Fibroblast of peridontal ligament (primary cell): ENCODE results near the gene MAPK12.
A peak's percentile ranks its signal among the peaks of the same experiment; 100 is the strongest.

Experiments used
- DNase-seq: peaks from one replicate; pipeline ENCODE4 v3.0.0-alpha.2; 2010; ENCODE audit errors: extremely low read depth

MAPK12 gene

GRCh38 chr22:50232481-50233151 is 28.9 kb downstream of the MAPK12 start:
- no peak for DNase-seq

- no peak for DNase-seq
Observed at GRCh38 chr22:50229370-50229769, 32.1 kb downstream of the MAPK12 start.

GRCh38 chr22:50228366-50228765 is 33.1 kb downstream of the MAPK12 start:
- DNase-seq: no peak

- DNase-seq: no peak
Observed at GRCh38 chr22:50227579-50228215, 33.8 kb downstream of the MAPK12 start.

GRCh38 chr22:50226875-50227165 is 34.7 kb downstream of the MAPK12 start:
- no peak for DNase-seq

GRCh38 chr22:50226063-50226874 is 35.2 kb downstream of the MAPK12 start:
- DNase-seq: no peak

GRCh38 chr22:50225200-50225969 is 36.1 kb downstream of the MAPK12 start:
- DNase-seq: no peak

GRCh38 chr22:50224071-50224470 is 37.4 kb downstream of the MAPK12 start:
- DNase-seq: no peak

GRCh38 chr22:50222508-50222907 is 39.0 kb downstream of the MAPK12 start:
- DNase-seq: no peak

- DNase-seq: no peak
Observed at GRCh38 chr22:50221410-50222300, 39.8 kb downstream of the MAPK12 start.

GRCh38 chr22:50220603-50221409 is 40.7 kb downstream of the MAPK12 start:
- DNase-seq: no peak

- DNase-seq: no peak
Observed at GRCh38 chr22:50219800-50220602, 41.5 kb downstream of the MAPK12 start.

- peak; percentile 44 for DNase-seq
Observed at GRCh38 chr22:50218996-50219727, 42.3 kb downstream of the MAPK12 start.

GRCh38 chr22:50218153-50218995 is 43.1 kb downstream of the MAPK12 start:
- no peak for DNase-seq

GRCh38 chr22:50217543-50218152 is 43.8 kb downstream of the MAPK12 start:
- DNase-seq: no peak

GRCh38 chr22:50216684-50217520 is 44.6 kb downstream of the MAPK12 start:
- no peak for DNase-seq
